DMS153 treated with DMSO at 0.1 percent for 48 hours (cell line): ENCODE results near the gene RNFT2.

Source experiments
- DNase-seq: peaks from one replicate; lab custom pipeline; 2025; ENCODE audit not compliant: unreplicated experiment; lab: John Stamatoyannopoulos, UW

RNFT2 gene

GRCh38 chr12:116737774-116738657 is at the start of gene RNFT2, which contains the start of gene SPRING1:
RNFT2 (plus strand) TSS chr12:116738315; CDS start chr12:116740498, 2,183 bp downstream.
SPRING1 (minus strand) TSS chr12:116738069; CDS start chr12:116737900, 169 bp downstream.
- DNase-seq = peak; percentile 96

GRCh38 chr12:116689521-116689920 is 48.6 kb upstream of the RNFT2 start:
- DNase-seq = no peak

- no peak for DNase-seq
These were observed 48.0 kb upstream of the RNFT2 start for GRCh38 chr12:116689979-116690744.

GRCh38 chr12:116691205-116691604 is 46.9 kb upstream of the RNFT2 start:
- no peak for DNase-seq

- no peak for DNase-seq
These were observed 46.5 kb upstream of the RNFT2 start for GRCh38 chr12:116691636-116692035.

GRCh38 chr12:116692605-116693004 is 45.5 kb upstream of the RNFT2 start:
- DNase-seq = no peak

GRCh38 chr12:116693286-116694227 is 44.6 kb upstream of the RNFT2 start:
- peak; percentile 51 for DNase-seq

GRCh38 chr12:116694653-116695463 is 43.3 kb upstream of the RNFT2 start:
- DNase-seq = no peak

GRCh38 chr12:116695464-116695725 is 42.7 kb upstream of the RNFT2 start:
- DNase-seq = no peak

- no peak for DNase-seq
These were observed 40.8 kb upstream of the RNFT2 start for GRCh38 chr12:116697305-116697704.

GRCh38 chr12:116697716-116698115 is 40.4 kb upstream of the RNFT2 start:
- DNase-seq = peak; percentile 57

GRCh38 chr12:116698116-116698515 is 40.0 kb upstream of the RNFT2 start:
- peak; percentile 69 for DNase-seq

- DNase-seq = no peak
These were observed 39.5 kb upstream of the RNFT2 start for GRCh38 chr12:116698554-116699075.

- no peak for DNase-seq
These were observed 38.0 kb upstream of the RNFT2 start for GRCh38 chr12:116700066-116700465.

GRCh38 chr12:116701432-116701831 is 36.7 kb upstream of the RNFT2 start:
- DNase-seq = no peak

GRCh38 chr12:116703214-116703795 is 34.8 kb upstream of the RNFT2 start:
- DNase-seq = peak; percentile 48

- peak; percentile 25 for DNase-seq
These were observed 30.4 kb upstream of the RNFT2 start for GRCh38 chr12:116707751-116708150.

- peak; percentile 83 for DNase-seq
These were observed 29.0 kb upstream of the RNFT2 start for GRCh38 chr12:116708826-116709756.
